ENCODE results near the gene STARD5. TPM values are rescaled to one million over a fixed set of nuclear protein-coding genes. Genes with fewer than 3 reads are reported as not detected.

The STARD5 gene
- total and polyA plus RNA-seq, 4 donors, result 1.1 to 47.0 (median 35.7) TPM

GRCh38 chr15:81296186-81296585 lies 27.8 kb downstream of the STARD5 start:
- DNase-seq (ENCODE audit: low spot score), result no peak
- peaks cover 0 to 6% (median 2%) of the 10 kb centered on the region in 4 donors for H3K4me1 ChIP-seq (ENCODE audit: control insufficient read depth in 4 of 4, insufficient read depth in 4 of 4, low read length in 3 of 4)
- WGBS, result 78% methylated on average over 2 of the region's 2 CpGs
- TF ChIP-seq JUND (IDR thresholded peaks at IDR 0.05), result no peak
- no peak for TF ChIP-seq FOXA2 (IDR thresholded peaks at IDR 0.05)
- no peak for TF ChIP-seq MAX (IDR thresholded peaks at IDR 0.05)
- no peak for TF ChIP-seq RXRA (IDR thresholded peaks at IDR 0.05)
- TF ChIP-seq ZBTB33 (IDR thresholded peaks at IDR 0.05), result no peak
- TF ChIP-seq TAF1 (conservative IDR thresholded peaks at IDR 0.05), result no peak
- no peak for TF ChIP-seq SP1 (IDR thresholded peaks at IDR 0.05)
- TF ChIP-seq NR2F2 (IDR thresholded peaks at IDR 0.05), result no peak
- no peak for TF ChIP-seq GABPA (IDR thresholded peaks at IDR 0.05 in 1 of 2, conservative IDR thresholded peaks at IDR 0.05 in 1 of 2)
- TF ChIP-seq YY1 (IDR thresholded peaks at IDR 0.05), result no peak
- TF ChIP-seq HNF4G (IDR thresholded peaks at IDR 0.05), result no peak
- TF ChIP-seq FOXA1 (IDR thresholded peaks at IDR 0.05), result no peak
- peak overlapping the region; percentile 62 to 70 for H3K27ac ChIP-seq (ENCODE audit: low read depth in 1 of 2, low read length in 2 of 2)
- H3K36me3 ChIP-seq (ENCODE audit: control insufficient read depth in 4 of 4, insufficient read depth in 3 of 4, low read depth in 1 of 4, low read length in 3 of 4), result no peaks in the 10 kb centered on the region
- H3K9ac ChIP-seq (ENCODE audit: low read depth in 1 of 2, low read length in 2 of 2), result no peak overlapping the region
- H3K27me3 ChIP-seq (ENCODE audit: control insufficient read depth in 4 of 4, insufficient read depth in 4 of 4, low read length in 3 of 4), result no peaks in the 10 kb centered on the region
- no peak overlapping the region for H3K4me3 ChIP-seq (ENCODE audit: low read depth in 1 of 3, low read length in 3 of 3)
- no peaks in the 10 kb centered on the region for H3K9me3 ChIP-seq (ENCODE audit: control insufficient read depth in 4 of 4, low read length in 3 of 4)

GRCh38 chr15:81295486-81296121 lies 28.3 kb downstream of the STARD5 start:
- Histone ChIP-seq H3K36me3 (ENCODE audit: control insufficient read depth in 4 of 4, insufficient read depth in 3 of 4, low read depth in 1 of 4, low read length in 3 of 4) (no peaks in the 10 kb centered on the region), H3K27me3 (ENCODE audit: control insufficient read depth in 4 of 4, insufficient read depth in 4 of 4, low read length in 3 of 4) (no peaks in the 10 kb centered on the region), H3K9me3 (ENCODE audit: control insufficient read depth in 4 of 4, low read length in 3 of 4) (no peaks in the 10 kb centered on the region), H3K4me1 (ENCODE audit: control insufficient read depth in 4 of 4, insufficient read depth in 4 of 4, low read length in 3 of 4) (peaks cover 0 to 6% (median under 1%) of the 10 kb centered on the region in 4 donors), H3K9ac (ENCODE audit: low read depth in 1 of 2, low read length in 2 of 2) (no peak overlapping the region), H3K4me3 (ENCODE audit: low read depth in 1 of 3, low read length in 3 of 3) (no peak overlapping the region), H3K27ac (ENCODE audit: low read depth in 1 of 2, low read length in 2 of 2) (peak overlapping the region; percentile 62 to 70)
- no peak for DNase-seq (ENCODE audit: low spot score)
- no peak for TF ChIP-seq REST (IDR thresholded peaks at IDR 0.05)
- TF ChIP-seq FOXA2 (IDR thresholded peaks at IDR 0.05), result no peak
- TF ChIP-seq NR2F2 (IDR thresholded peaks at IDR 0.05), result no peak
- TF ChIP-seq HNF4G (IDR thresholded peaks at IDR 0.05), result no peak
- TF ChIP-seq CTCF (IDR thresholded peaks at IDR 0.05; ENCODE audit: low read depth, low read length, missing input control), result no peak
- no peak for TF ChIP-seq HNF4A (conservative IDR thresholded peaks at IDR 0.05)
- no peak for TF ChIP-seq FOXA1 (IDR thresholded peaks at IDR 0.05)
- whole genome bisulfite sequencing, result 76% methylated on average over 5 of the region's 5 CpGs
